PC-3 (cell line): ENCODE results near the gene TMSB4Y. TPM values are rescaled to one million over a fixed set of nuclear protein-coding genes. Genes with fewer than 3 reads are reported as not detected.

Experiments
- ATAC-seq: fragments of 200-7000 bp; cut with Tn5 transposase; 2 replicates; pipeline ENCODE4 v1.9.1; 2020; ENCODE audit warnings: mild to moderate bottlenecking, moderate library complexity
- BruUV-seq: library from RNA; stranded (reverse); fragments of 400-500 nt; replicated peaks from 2 replicates; lab custom pipeline; 2021; lab: Mats Ljungman, UMichigan
- CTCF ChIA-PET: fragments of 300-600 bp; sonication (Branson Sonifier 250); formaldehyde crosslinking; loops from one replicate; lab custom pipeline; 2022; ENCODE audit warnings: antibody characterized with exemption; lab: Charles Lee
- POLR2A ChIA-PET: fragments of 300-600 bp; sonication (Branson Sonifier 250); formaldehyde crosslinking; loops from one replicate; lab custom pipeline; 2022; ENCODE audit warnings: antibody characterized with exemption; ENCODE audit not compliant: unreplicated experiment; lab: Charles Lee
- DNase-seq: peaks from one replicate; pipeline ENCODE4 v3.0.0-alpha.2; 2015
- H2AFZ ChIP-seq: fragments of 300-600 bp; sonication (generic); 2 replicates; pipeline ENCODE4 v1.6.0; 2016; ENCODE audit warnings: antibody characterized with exemption, low read length
- H3F3A ChIP-seq: fragments of 300-600 bp; sonication (generic); one replicate; pipeline ENCODE4 v1.6.0; 2017; ENCODE audit warnings: antibody characterized with exemption, low read length, control low read depth, mild to moderate bottlenecking; ENCODE audit not compliant: unreplicated experiment
- H3K27ac ChIP-seq: fragments of 300-600 bp; sonication (generic); 2 replicates; pipeline ENCODE4 v1.5.1; 2016; ENCODE audit warnings: mild to moderate bottlenecking, low read length
- H3K27me3 ChIP-seq: fragments of 300-600 bp; sonication (generic); 2 replicates; pipeline ENCODE4 v1.6.1; 2016; ENCODE audit warnings: low read length, mixed read lengths
- H3K36me3 ChIP-seq: fragments of 300-600 bp; sonication (generic); 2 replicates; pipeline ENCODE4 v1.6.1; 2016; ENCODE audit warnings: low read depth, mixed run types, low read length, mixed read lengths
- H3K4me1 ChIP-seq: fragments of 300-600 bp; sonication (generic); 2 replicates; pipeline ENCODE4 v1.5.1; 2016; ENCODE audit warnings: low read length; ENCODE audit not compliant: insufficient read depth
- H3K4me2 ChIP-seq: fragments of 300-600 bp; sonication (generic); 2 replicates; pipeline ENCODE4 v1.6.0; 2016; ENCODE audit warnings: low read length
- H3K4me3 ChIP-seq: fragments of 300-600 bp; sonication (generic); 2 replicates; pipeline ENCODE4 v1.5.1; 2016; ENCODE audit warnings: mild to moderate bottlenecking, low read length, mixed read lengths
- H3K79me2 ChIP-seq: fragments of 300-600 bp; sonication (generic); 2 replicates; pipeline ENCODE4 v1.6.1; 2017; ENCODE audit warnings: low read length, mixed read lengths
- H3K9ac ChIP-seq: fragments of 300-600 bp; sonication (generic); 2 replicates; pipeline ENCODE4 v1.6.0; 2016; ENCODE audit warnings: mild to moderate bottlenecking, low read length
- H3K9me2 ChIP-seq: fragments of 300-600 bp; sonication (generic); replicated peaks from 2 replicates; pipeline ENCODE4 v1.6.1; 2016; ENCODE audit warnings: mixed run types, low read length, mixed read lengths
- H3K9me3 ChIP-seq: fragments of 300-600 bp; sonication (generic); 2 replicates; pipeline ENCODE4 v1.6.1; 2016; ENCODE audit warnings: low read length, mixed read lengths
- H4K20me1 ChIP-seq: fragments of 300-600 bp; sonication (generic); 2 replicates; pipeline ENCODE4 v1.6.1; 2016; ENCODE audit warnings: low read length, mixed read lengths
- CTCF ChIP-seq: fragments of 300-600 bp; sonication (generic); conservative IDR thresholded peaks from 2 replicates; pipeline ENCODE4 v1.5.1; 2017; ENCODE audit warnings: antibody characterized with exemption, low read depth, mild to moderate bottlenecking, low read length
- EZH2 ChIP-seq: fragments of 300-600 bp; sonication (generic); IDR thresholded peaks from one replicate; pipeline ENCODE4 v1.6.1; 2017; ENCODE audit warnings: antibody characterized with exemption, mild to moderate bottlenecking, low read length; ENCODE audit not compliant: unreplicated experiment
- EZH2phosphoT487 ChIP-seq: fragments of 300-600 bp; sonication (generic); IDR thresholded peaks from 2 replicates; pipeline ENCODE4 v1.6.1; 2018; ENCODE audit warnings: mild to moderate bottlenecking, antibody characterized with exemption, low read length, borderline replicate concordance
- intact Hi-C: fragments of 100-400 bp; cut with micrococcal nuclease; formaldehyde crosslinking; loops from 2 replicates; pipeline ENCODE4 v1.9.0; 2023
- total RNA-seq: library from RNA; depleted of rRNA; stranded (reverse); fragments of >200 nt; gene quantifications from 2 replicates; pipeline ENCODE4 v1.2.3, GENCODE V29; 2014

Gene TMSB4Y
- total RNA-seq, 1 experiment from 2014 or later: not detected

GRCh38 chrY:13738618-13739017 is 34.9 kb downstream of the TMSB4Y start:
- no peaks in the 10 kb centered on the region for H3K79me2 ChIP-seq
- POLR2A ChIA-PET: no interaction called here
- H2AFZ ChIP-seq: no peak overlapping the region
- H3K36me3 ChIP-seq: no peaks in the 10 kb centered on the region
- no peaks in the 10 kb centered on the region for H3K27me3 ChIP-seq
- no peak overlapping the region for H3K4me2 ChIP-seq
- intact Hi-C loops: no loop called here
- ATAC-seq (no peak), DNase-seq (no peak)
- no peaks in the 10 kb centered on the region for H3K9me3 ChIP-seq
- H3F3A ChIP-seq: no peaks in the 10 kb centered on the region
- no peaks in the 10 kb centered on the region for H3K4me1 ChIP-seq
- TF ChIP-seq CTCF: no peak
- no peak for TF ChIP-seq EZH2phosphoT487
- TF ChIP-seq EZH2: no peak
- BruUV-seq: no TSS peak
- no peaks in the 10 kb centered on the region for H3K9me2 ChIP-seq
- H3K4me3 ChIP-seq: no peak overlapping the region
- no peak overlapping the region for H3K9ac ChIP-seq
- CTCF ChIA-PET: no interaction called here
- H4K20me1 ChIP-seq: no peaks in the 10 kb centered on the region
- no peak overlapping the region for H3K27ac ChIP-seq

GRCh38 chrY:13751289-13752071 is 47.8 kb downstream of the TMSB4Y start:
- Histone ChIP-seq H3K9ac (no peak overlapping the region), H3K9me2 (no peaks in the 10 kb centered on the region), H3K4me3 (no peak overlapping the region)

More at GRCh38 chrY:13751289-13752071, 47.8 kb downstream of the TMSB4Y start:
- no peaks in the 10 kb centered on the region for H3K36me3 ChIP-seq
- DNase-seq: no peak
- no TSS peak for BruUV-seq
- H3K9me3 ChIP-seq: no peaks in the 10 kb centered on the region
- ChIA-PET POLR2A (no interaction called here), CTCF (no interaction called here)
- H3K27ac ChIP-seq: no peak overlapping the region
- H3F3A ChIP-seq: no peaks in the 10 kb centered on the region
- H3K4me1 ChIP-seq: no peaks in the 10 kb centered on the region
- ATAC-seq: no peak
- no peak overlapping the region for H3K4me2 ChIP-seq
- H2AFZ ChIP-seq: no peak overlapping the region
- H4K20me1 ChIP-seq: no peaks in the 10 kb centered on the region
- intact Hi-C loops: no loop called here
- no peaks in the 10 kb centered on the region for H3K79me2 ChIP-seq
- no peak for TF ChIP-seq CTCF
- TF ChIP-seq EZH2phosphoT487: no peak
- TF ChIP-seq EZH2: no peak
- H3K27me3 ChIP-seq: no peaks in the 10 kb centered on the region
